ENCODE results near the gene ADAM12.
"Not testable (repeated sequence)": the region's sequence is repeated elsewhere in the genome, so short reads cannot be mapped to it uniquely, and the experiment has no call there.

ADAM12 gene

GRCh38 chr10:126380352-126381076 is 7.8 kb downstream of the ADAM12 start:
- no peak for TF ChIP-seq CTCF (IDR thresholded peaks at IDR 0.05; ENCODE audit: extremely low read depth, missing control alignments)
- DNase-seq (ENCODE audit: low spot score), result no peak

DNA sequence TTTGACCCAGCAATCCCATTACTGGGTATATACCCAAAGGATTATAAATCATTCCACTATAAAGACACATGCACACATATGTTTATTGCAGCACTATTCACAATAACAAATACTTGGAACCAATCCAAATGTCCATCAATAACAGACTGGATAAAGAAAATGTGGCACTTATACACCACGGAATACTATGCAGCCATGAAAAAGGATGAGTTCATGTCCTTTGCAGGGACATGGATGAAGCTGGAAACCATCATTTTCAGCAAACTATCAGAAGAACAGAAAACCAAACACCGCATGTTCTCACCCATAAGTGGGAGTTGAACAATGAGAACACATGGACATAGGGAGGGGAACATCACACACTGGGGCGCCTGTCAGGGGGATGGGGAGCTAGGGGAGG is 9.1 kb downstream of the ADAM12 start:
- not testable (repeated sequence) for DNase-seq (ENCODE audit: low spot score)

GRCh38 chr10:126376956-126377355 is 11.3 kb downstream of the ADAM12 start:
- no peak for TF ChIP-seq CTCF (IDR thresholded peaks at IDR 0.05; ENCODE audit: extremely low read depth, missing control alignments)
- DNase-seq (ENCODE audit: low spot score), result no peak

GRCh38 chr10:126375926-126376554 is 12.2 kb downstream of the ADAM12 start:
- no peak for DNase-seq (ENCODE audit: low spot score)
- TF ChIP-seq CTCF (IDR thresholded peaks at IDR 0.05; ENCODE audit: extremely low read depth, missing control alignments), result no peak

GRCh38 chr10:126375299-126375698 is 13.0 kb downstream of the ADAM12 start:
- DNase-seq (ENCODE audit: low spot score), result no peak
- TF ChIP-seq CTCF (IDR thresholded peaks at IDR 0.05; ENCODE audit: extremely low read depth, missing control alignments), result no peak

DNA sequence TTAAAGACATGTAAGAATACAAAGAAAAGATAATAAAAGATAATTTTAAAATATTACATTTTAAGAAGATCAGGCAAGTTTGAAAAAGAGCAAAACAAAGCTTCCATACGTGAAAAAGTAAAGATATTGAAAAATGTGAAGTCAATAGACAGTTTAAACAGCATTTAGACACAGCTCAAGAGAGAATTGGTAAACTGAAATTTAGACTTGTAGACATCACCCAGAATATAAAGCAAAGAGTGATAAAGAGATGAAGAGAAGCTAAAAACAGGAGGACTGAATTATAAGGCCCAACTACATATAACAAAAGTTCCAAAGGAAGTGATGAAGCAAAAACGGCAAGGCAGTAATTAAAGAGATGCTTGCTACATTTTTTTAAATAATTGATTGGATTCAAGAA is 13.8 kb downstream of the ADAM12 start:
- TF ChIP-seq CTCF (IDR thresholded peaks at IDR 0.05; ENCODE audit: extremely low read depth, missing control alignments), result no peak
- DNase-seq (ENCODE audit: low spot score), result no peak

- TF ChIP-seq CTCF (IDR thresholded peaks at IDR 0.05; ENCODE audit: extremely low read depth, missing control alignments), result no peak
- DNase-seq (ENCODE audit: low spot score), result no peak
Measured at GRCh38 chr10:126373972-126374371, 14.3 kb downstream of the ADAM12 start.

GRCh38 chr10:126373147-126373546 is 15.1 kb downstream of the ADAM12 start:
- no peak for DNase-seq (ENCODE audit: low spot score)
- TF ChIP-seq CTCF (IDR thresholded peaks at IDR 0.05; ENCODE audit: extremely low read depth, missing control alignments), result no peak
